ENCODE measurements around the gene CEP95. TPM values are rescaled to one million over a fixed set of nuclear protein-coding genes. Genes with fewer than 3 reads are reported as not detected.
A peak's percentile ranks its signal among the peaks of the same experiment; 100 is the strongest.
"Not testable (repeated sequence)": the region's sequence is repeated elsewhere in the genome, so short reads cannot be mapped to it uniquely, and the experiment has no call there.

Gene CEP95
- total RNA-seq (2022): 57.2 and 61.6 TPM in 2 replicates
- Bru-seq, nascent RNA: percentile 94 among the genes with signal in this experiment
- percentile 87 among the genes with signal in this experiment for BruChase-seq, experiment 1, labeled RNA remaining after a 6-hour chase
- BruChase-seq, experiment 2, labeled RNA remaining after a 2-hour chase: percentile 95 among the genes with signal in this experiment
- long read RNA-seq, transcript CEP95-203 (20 exons, 3,139 nt): major isoform, 16 of 72 reads
- long read RNA-seq, partial matches to known transcripts: 7 of 72 reads
- long read RNA-seq, other reads (novel, unspliced or antisense): 49 of 72 reads

- Mint-ChIP-seq H3K9me3 (ENCODE audit: unreplicated experiment) (no peaks in the 10 kb centered on the region), H3K4me3 (ENCODE audit: unreplicated experiment) (peak within 1 kb of the TSS; percentile 99), H3K4me1 (ENCODE audit: insufficient read depth, unreplicated experiment) (peaks cover 34% of the 10 kb centered on the region), H3K27me3 (ENCODE audit: insufficient read depth, unreplicated experiment) (no peaks in the 10 kb centered on the region), H3K36me3 (ENCODE audit: insufficient read depth, unreplicated experiment) (peaks cover 76% of the 10 kb centered on the region), H3K27ac (ENCODE audit: low read depth, unreplicated experiment) (peak within 1 kb of the TSS; percentile 100)
- intact Hi-C loops (cut with micrococcal nuclease): loop anchor here (1.0 to 2.0 kb wide), 2 partner anchors 86 to 142 kb away; no protein-coding TSS in a partner anchor
- DNase-seq (ENCODE audit: unreplicated experiment): peak; percentile 96
- POLR2A ChIA-PET: interaction anchor here (0.5 to 6.5 kb wide), 58 partner anchors 8 to 772 kb away, joined by 3 to 225 read pairs (median 4); partner anchors contain the start of genes CCDC47, POLG2, SMARCD2 and SMURF2
- BruUV-seq (replicated peaks): no TSS peak
- CTCF ChIA-PET: interaction anchor here (0.6 to 1.7 kb wide), 7 partner anchors 16 to 599 kb away, joined by 3 to 8 read pairs (median 3); no protein-coding TSS in a partner anchor
- TF ChIP-seq CTCF (IDR thresholded peaks at IDR 0.05; ENCODE audit: unreplicated experiment): no peak
Measured at GRCh38 chr17:64506576-64507412, at the start of gene CEP95. Gene CEP95 (plus strand): TSS chr17:64506977. CDS start chr17:64507098, 121 bp downstream.

GRCh38 chr17:64457156-64457555, 49.6 kb upstream of the CEP95 start:
- Mint-ChIP-seq H3K27me3 (ENCODE audit: insufficient read depth, unreplicated experiment) (no peaks in the 10 kb centered on the region), H3K4me3 (ENCODE audit: unreplicated experiment) (no peak overlapping the region), H3K27ac (ENCODE audit: low read depth, unreplicated experiment) (no peak overlapping the region), H3K9me3 (ENCODE audit: unreplicated experiment) (no peaks in the 10 kb centered on the region), H3K36me3 (ENCODE audit: insufficient read depth, unreplicated experiment) (no peaks in the 10 kb centered on the region), H3K4me1 (ENCODE audit: insufficient read depth, unreplicated experiment) (no peaks in the 10 kb centered on the region)
- ChIA-PET POLR2A (no interaction called here), CTCF (no interaction called here)
- BruUV-seq (replicated peaks): no TSS peak
- DNase-seq (ENCODE audit: unreplicated experiment): no peak
- no peak for TF ChIP-seq CTCF (IDR thresholded peaks at IDR 0.05; ENCODE audit: unreplicated experiment)
- intact Hi-C loops (cut with micrococcal nuclease): no loop called here

GRCh38 chr17:64458756-64459155, 48.0 kb upstream of the CEP95 start:
- H3K4me3 Mint-ChIP-seq (ENCODE audit: unreplicated experiment): no peak overlapping the region
- no peaks in the 10 kb centered on the region for H3K4me1 Mint-ChIP-seq (ENCODE audit: insufficient read depth, unreplicated experiment)
- intact Hi-C loops (cut with micrococcal nuclease): no loop called here
- BruUV-seq (replicated peaks): no TSS peak
- no peaks in the 10 kb centered on the region for H3K9me3 Mint-ChIP-seq (ENCODE audit: unreplicated experiment)
- TF ChIP-seq CTCF (IDR thresholded peaks at IDR 0.05; ENCODE audit: unreplicated experiment): no peak
- no peak for DNase-seq (ENCODE audit: unreplicated experiment)
- ChIA-PET CTCF (no interaction called here), POLR2A (no interaction called here)
- no peaks in the 10 kb centered on the region for H3K36me3 Mint-ChIP-seq (ENCODE audit: insufficient read depth, unreplicated experiment)
- H3K27ac Mint-ChIP-seq (ENCODE audit: low read depth, unreplicated experiment): no peak overlapping the region
- H3K27me3 Mint-ChIP-seq (ENCODE audit: insufficient read depth, unreplicated experiment): no peaks in the 10 kb centered on the region

GRCh38 chr17:64459284-64459747, 47.5 kb upstream of the CEP95 start:
- ChIA-PET POLR2A (no interaction called here), CTCF (no interaction called here)
- peak; percentile 43 for DNase-seq (ENCODE audit: unreplicated experiment)
- no peak for TF ChIP-seq CTCF (IDR thresholded peaks at IDR 0.05; ENCODE audit: unreplicated experiment)
- no TSS peak for BruUV-seq (replicated peaks)
- H3K9me3 Mint-ChIP-seq (ENCODE audit: unreplicated experiment): no peaks in the 10 kb centered on the region
- H3K36me3 Mint-ChIP-seq (ENCODE audit: insufficient read depth, unreplicated experiment): no peaks in the 10 kb centered on the region
- no peak overlapping the region for H3K4me3 Mint-ChIP-seq (ENCODE audit: unreplicated experiment)
- H3K4me1 Mint-ChIP-seq (ENCODE audit: insufficient read depth, unreplicated experiment): no peaks in the 10 kb centered on the region
- no peak overlapping the region for H3K27ac Mint-ChIP-seq (ENCODE audit: low read depth, unreplicated experiment)
- intact Hi-C loops (cut with micrococcal nuclease): no loop called here
- H3K27me3 Mint-ChIP-seq (ENCODE audit: insufficient read depth, unreplicated experiment): no peaks in the 10 kb centered on the region

- H3K27me3 Mint-ChIP-seq (ENCODE audit: insufficient read depth, unreplicated experiment); CTCF ChIA-PET; H3K36me3 Mint-ChIP-seq (ENCODE audit: insufficient read depth, unreplicated experiment); intact Hi-C loops (cut with micrococcal nuclease); H3K27ac Mint-ChIP-seq (ENCODE audit: low read depth, unreplicated experiment); BruUV-seq (replicated peaks); H3K4me1 Mint-ChIP-seq (ENCODE audit: insufficient read depth, unreplicated experiment); H3K9me3 Mint-ChIP-seq (ENCODE audit: unreplicated experiment); DNase-seq (ENCODE audit: unreplicated experiment); H3K4me3 Mint-ChIP-seq (ENCODE audit: unreplicated experiment); POLR2A ChIA-PET: not testable (repeated sequence)
Measured at GRCh38 chr17:64459818-64460217, 47.0 kb upstream of the CEP95 start.

All from MCF 10A (cell line).